ENCODE results near the gene PINLYP. TPM values are rescaled to one million over a fixed set of nuclear protein-coding genes. Genes with fewer than 3 reads are reported as not detected.

PINLYP gene
- total and polyA plus RNA-seq, 2 of the 13 experiments (the other 11 are each of a cell fraction or from before 2014, with no cell fraction given) = 0.21 to 0.24 TPM

GRCh38 chr19:43619262-43620060, 43.9 kb downstream of the PINLYP start, which contains the start of gene ZNF428 (continued):
- TF ChIP-seq, protein P1, sequence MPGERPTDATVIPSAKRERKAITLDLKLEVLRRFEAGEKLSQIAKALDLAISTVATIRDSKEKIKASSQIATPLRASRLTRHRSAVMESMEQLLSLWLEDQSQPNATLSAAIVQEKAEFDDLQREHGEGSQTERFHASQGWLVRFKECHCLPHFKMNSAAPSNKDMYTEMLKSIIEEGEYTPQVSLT (CRISPR knock-in tag; IDR thresholded peaks at IDR 0.05; ENCODE audit: borderline replicate concordance, low read depth) = no peak
- TF ChIP-seq ZSCAN31 (CRISPR knock-in tag; IDR thresholded peaks at IDR 0.05; ENCODE audit: low read depth) (peak; percentile 84; the same call in 1 of the 2 replicates), KMT2A (CRISPR knock-in tag; IDR thresholded peaks at IDR 0.05) (no peak), AGO1 (IDR thresholded peaks at IDR 0.05; ENCODE audit: low read depth, low read length, poor library complexity, severe bottlenecking) (peak; percentile 51), HNRNPK (IDR thresholded peaks at IDR 0.05; ENCODE audit: low read depth, low read length, poor library complexity, severe bottlenecking) (no peak), KLF13 (CRISPR knock-in tag; IDR thresholded peaks at IDR 0.05) (peak; percentile 75; the same call in 1 of the 2 replicates), HOXA7 (CRISPR knock-in tag; IDR thresholded peaks at IDR 0.05) (no peak), ZNF616 (CRISPR knock-in tag; IDR thresholded peaks at IDR 0.05; ENCODE audit: low read depth) (peak; percentile 90; the same call in 1 of the 2 replicates), ZFP36L1 (CRISPR knock-in tag; IDR thresholded peaks at IDR 0.05) (peak; percentile 42; the same call in 1 of the 2 replicates), MYPOP (CRISPR knock-in tag; IDR thresholded peaks at IDR 0.05) (peak; percentile 99), ZNF883 (CRISPR knock-in tag; IDR thresholded peaks at IDR 0.05; ENCODE audit: not compliant biosample characterization) (no peak), ZBTB7B (CRISPR knock-in tag; IDR thresholded peaks at IDR 0.05) (peak; percentile 78; the same call in 1 of the 2 replicates), ZNF138 (CRISPR knock-in tag; IDR thresholded peaks at IDR 0.05; ENCODE audit: low read depth) (peak; percentile 88), PLSCR1 (CRISPR knock-in tag; IDR thresholded peaks at IDR 0.05; ENCODE audit: borderline replicate concordance) (no peak), FOXJ3 (CRISPR knock-in tag; IDR thresholded peaks at IDR 0.05; ENCODE audit: borderline replicate concordance) (peak; percentile 58), ZFX (CRISPR knock-in tag; IDR thresholded peaks at IDR 0.05; ENCODE audit: low read depth) (peak; percentile 88)
- TF ChIP-seq, protein P2, sequence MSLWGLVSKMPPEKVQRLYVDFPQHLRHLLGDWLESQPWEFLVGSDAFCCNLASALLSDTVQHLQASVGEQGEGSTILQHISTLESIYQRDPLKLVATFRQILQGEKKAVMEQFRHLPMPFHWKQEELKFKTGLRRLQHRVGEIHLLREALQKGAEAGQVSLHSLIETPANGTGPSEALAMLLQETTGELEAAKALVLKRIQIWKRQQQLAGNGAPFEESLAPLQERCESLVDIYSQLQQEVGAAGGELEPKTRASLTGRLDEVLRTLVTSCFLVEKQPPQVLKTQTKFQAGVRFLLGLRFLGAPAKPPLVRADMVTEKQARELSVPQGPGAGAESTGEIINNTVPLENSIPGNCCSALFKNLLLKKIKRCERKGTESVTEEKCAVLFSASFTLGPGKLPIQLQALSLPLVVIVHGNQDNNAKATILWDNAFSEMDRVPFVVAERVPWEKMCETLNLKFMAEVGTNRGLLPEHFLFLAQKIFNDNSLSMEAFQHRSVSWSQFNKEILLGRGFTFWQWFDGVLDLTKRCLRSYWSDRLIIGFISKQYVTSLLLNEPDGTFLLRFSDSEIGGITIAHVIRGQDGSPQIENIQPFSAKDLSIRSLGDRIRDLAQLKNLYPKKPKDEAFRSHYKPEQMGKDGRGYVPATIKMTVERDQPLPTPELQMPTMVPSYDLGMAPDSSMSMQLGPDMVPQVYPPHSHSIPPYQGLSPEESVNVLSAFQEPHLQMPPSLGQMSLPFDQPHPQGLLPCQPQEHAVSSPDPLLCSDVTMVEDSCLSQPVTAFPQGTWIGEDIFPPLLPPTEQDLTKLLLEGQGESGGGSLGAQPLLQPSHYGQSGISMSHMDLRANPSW (CRISPR knock-in tag; IDR thresholded peaks at IDR 0.05; ENCODE audit: borderline replicate concordance) = peak; percentile 36; the same call in 1 of the 2 replicates
- TF ChIP-seq, protein P3, sequence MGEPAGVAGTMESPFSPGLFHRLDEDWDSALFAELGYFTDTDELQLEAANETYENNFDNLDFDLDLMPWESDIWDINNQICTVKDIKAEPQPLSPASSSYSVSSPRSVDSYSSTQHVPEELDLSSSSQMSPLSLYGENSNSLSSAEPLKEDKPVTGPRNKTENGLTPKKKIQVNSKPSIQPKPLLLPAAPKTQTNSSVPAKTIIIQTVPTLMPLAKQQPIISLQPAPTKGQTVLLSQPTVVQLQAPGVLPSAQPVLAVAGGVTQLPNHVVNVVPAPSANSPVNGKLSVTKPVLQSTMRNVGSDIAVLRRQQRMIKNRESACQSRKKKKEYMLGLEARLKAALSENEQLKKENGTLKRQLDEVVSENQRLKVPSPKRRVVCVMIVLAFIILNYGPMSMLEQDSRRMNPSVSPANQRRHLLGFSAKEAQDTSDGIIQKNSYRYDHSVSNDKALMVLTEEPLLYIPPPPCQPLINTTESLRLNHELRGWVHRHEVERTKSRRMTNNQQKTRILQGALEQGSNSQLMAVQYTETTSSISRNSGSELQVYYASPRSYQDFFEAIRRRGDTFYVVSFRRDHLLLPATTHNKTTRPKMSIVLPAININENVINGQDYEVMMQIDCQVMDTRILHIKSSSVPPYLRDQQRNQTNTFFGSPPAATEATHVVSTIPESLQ (CRISPR knock-in tag; conservative IDR thresholded peaks at IDR 0.05) = no peak
- TF ChIP-seq, protein P4, sequence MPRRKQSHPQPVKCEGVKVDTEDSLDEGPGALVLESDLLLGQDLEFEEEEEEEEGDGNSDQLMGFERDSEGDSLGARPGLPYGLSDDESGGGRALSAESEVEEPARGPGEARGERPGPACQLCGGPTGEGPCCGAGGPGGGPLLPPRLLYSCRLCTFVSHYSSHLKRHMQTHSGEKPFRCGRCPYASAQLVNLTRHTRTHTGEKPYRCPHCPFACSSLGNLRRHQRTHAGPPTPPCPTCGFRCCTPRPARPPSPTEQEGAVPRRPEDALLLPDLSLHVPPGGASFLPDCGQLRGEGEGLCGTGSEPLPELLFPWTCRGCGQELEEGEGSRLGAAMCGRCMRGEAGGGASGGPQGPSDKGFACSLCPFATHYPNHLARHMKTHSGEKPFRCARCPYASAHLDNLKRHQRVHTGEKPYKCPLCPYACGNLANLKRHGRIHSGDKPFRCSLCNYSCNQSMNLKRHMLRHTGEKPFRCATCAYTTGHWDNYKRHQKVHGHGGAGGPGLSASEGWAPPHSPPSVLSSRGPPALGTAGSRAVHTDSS (CRISPR knock-in tag; conservative IDR thresholded peaks at IDR 0.05) = peak; percentile 86; the same call in 1 of the 2 replicates

Measured in HepG2 (cell line).